Measurements from ENCODE around the gene FERMT2. TPM values are rescaled to one million over a fixed set of nuclear protein-coding genes. Genes with fewer than 3 reads are reported as not detected.
A peak's percentile ranks its signal among the peaks of the same experiment; 100 is the strongest.

The FERMT2 gene
- total and polyA plus RNA-seq, 4 donors, result 23.9 to 51.3 (median 40.4) TPM

DNA sequence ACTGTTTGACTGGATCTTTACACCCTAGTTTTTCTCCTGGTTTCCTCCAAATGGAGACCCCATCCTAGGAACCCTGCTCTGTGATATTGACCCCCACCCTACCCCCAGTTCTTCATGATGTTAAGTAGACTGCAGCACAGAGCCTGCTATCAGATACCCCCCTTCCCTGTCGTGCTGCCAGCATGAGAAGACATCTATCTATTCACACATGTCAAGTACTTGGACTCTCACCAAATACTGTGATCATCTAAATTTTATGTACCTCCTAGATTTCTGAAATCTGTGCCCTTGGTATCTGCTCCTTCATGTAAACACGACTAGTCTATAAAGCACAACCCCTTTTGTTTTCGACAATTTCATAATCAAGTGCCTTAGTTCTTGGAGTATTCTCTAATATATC, 38.9 kb downstream of the FERMT2 start:
- no peak overlapping the region for H3K4me3 ChIP-seq (ENCODE audit: low read depth in 1 of 3, low read length in 3 of 3)
- TF ChIP-seq FOXA1 (IDR thresholded peaks at IDR 0.05) (no peak), YY1 (IDR thresholded peaks at IDR 0.05) (no peak), EGR1 (IDR thresholded peaks at IDR 0.05; ENCODE audit: low read depth in 2 of 2) (no peak), TAF1 (conservative IDR thresholded peaks at IDR 0.05) (no peak), HNF4G (IDR thresholded peaks at IDR 0.05) (no peak), SP1 (IDR thresholded peaks at IDR 0.05) (no peak), FOXA2 (IDR thresholded peaks at IDR 0.05) (no peak), GABPA (IDR thresholded peaks at IDR 0.05 in 1 of 2, conservative IDR thresholded peaks at IDR 0.05 in 1 of 2) (no peak), NR2F2 (IDR thresholded peaks at IDR 0.05) (no peak), JUND (IDR thresholded peaks at IDR 0.05) (no peak), HNF4A (conservative IDR thresholded peaks at IDR 0.05) (no peak)
- TF ChIP-seq, protein P1, sequence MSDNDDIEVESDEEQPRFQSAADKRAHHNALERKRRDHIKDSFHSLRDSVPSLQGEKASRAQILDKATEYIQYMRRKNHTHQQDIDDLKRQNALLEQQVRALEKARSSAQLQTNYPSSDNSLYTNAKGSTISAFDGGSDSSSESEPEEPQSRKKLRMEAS (IDR thresholded peaks at IDR 0.05), result no peak
- TF ChIP-seq, protein P2, sequence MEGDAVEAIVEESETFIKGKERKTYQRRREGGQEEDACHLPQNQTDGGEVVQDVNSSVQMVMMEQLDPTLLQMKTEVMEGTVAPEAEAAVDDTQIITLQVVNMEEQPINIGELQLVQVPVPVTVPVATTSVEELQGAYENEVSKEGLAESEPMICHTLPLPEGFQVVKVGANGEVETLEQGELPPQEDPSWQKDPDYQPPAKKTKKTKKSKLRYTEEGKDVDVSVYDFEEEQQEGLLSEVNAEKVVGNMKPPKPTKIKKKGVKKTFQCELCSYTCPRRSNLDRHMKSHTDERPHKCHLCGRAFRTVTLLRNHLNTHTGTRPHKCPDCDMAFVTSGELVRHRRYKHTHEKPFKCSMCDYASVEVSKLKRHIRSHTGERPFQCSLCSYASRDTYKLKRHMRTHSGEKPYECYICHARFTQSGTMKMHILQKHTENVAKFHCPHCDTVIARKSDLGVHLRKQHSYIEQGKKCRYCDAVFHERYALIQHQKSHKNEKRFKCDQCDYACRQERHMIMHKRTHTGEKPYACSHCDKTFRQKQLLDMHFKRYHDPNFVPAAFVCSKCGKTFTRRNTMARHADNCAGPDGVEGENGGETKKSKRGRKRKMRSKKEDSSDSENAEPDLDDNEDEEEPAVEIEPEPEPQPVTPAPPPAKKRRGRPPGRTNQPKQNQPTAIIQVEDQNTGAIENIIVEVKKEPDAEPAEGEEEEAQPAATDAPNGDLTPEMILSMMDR (IDR thresholded peaks at IDR 0.05; ENCODE audit: low read depth, low read length, missing input control), result no peak
- TF ChIP-seq, protein P3, sequence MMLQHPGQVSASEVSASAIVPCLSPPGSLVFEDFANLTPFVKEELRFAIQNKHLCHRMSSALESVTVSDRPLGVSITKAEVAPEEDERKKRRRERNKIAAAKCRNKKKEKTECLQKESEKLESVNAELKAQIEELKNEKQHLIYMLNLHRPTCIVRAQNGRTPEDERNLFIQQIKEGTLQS (IDR thresholded peaks at IDR 0.05), result no peak
- TF ChIP-seq, protein P4, sequence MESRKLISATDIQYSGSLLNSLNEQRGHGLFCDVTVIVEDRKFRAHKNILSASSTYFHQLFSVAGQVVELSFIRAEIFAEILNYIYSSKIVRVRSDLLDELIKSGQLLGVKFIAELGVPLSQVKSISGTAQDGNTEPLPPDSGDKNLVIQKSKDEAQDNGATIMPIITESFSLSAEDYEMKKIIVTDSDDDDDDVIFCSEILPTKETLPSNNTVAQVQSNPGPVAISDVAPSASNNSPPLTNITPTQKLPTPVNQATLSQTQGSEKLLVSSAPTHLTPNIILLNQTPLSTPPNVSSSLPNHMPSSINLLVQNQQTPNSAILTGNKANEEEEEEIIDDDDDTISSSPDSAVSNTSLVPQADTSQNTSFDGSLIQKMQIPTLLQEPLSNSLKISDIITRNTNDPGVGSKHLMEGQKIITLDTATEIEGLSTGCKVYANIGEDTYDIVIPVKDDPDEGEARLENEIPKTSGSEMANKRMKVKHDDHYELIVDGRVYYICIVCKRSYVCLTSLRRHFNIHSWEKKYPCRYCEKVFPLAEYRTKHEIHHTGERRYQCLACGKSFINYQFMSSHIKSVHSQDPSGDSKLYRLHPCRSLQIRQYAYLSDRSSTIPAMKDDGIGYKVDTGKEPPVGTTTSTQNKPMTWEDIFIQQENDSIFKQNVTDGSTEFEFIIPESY (IDR thresholded peaks at IDR 0.05), result no peak
- no peaks in the 10 kb centered on the region for H3K27me3 ChIP-seq (ENCODE audit: control insufficient read depth in 4 of 4, insufficient read depth in 4 of 4, low read length in 3 of 4)
- H3K9ac ChIP-seq (ENCODE audit: low read depth in 1 of 2, low read length in 2 of 2), result no peak overlapping the region
- peaks cover 0 to 5% (median 1%) of the 10 kb centered on the region in 4 donors for H3K36me3 ChIP-seq (ENCODE audit: control insufficient read depth in 4 of 4, insufficient read depth in 3 of 4, low read depth in 1 of 4, low read length in 3 of 4)
- peak overlapping the region; percentile 36 to 62 for H3K27ac ChIP-seq (ENCODE audit: low read depth in 1 of 2, low read length in 2 of 2)
- no peaks in the 10 kb centered on the region for H3K9me3 ChIP-seq (ENCODE audit: control insufficient read depth in 4 of 4, low read length in 3 of 4)
- DNase-seq (ENCODE audit: low spot score), result no peak
- 47% methylated on average over 3 of the region's 3 CpGs for WGBS
- peaks cover 7 to 33% (median 14%) of the 10 kb centered on the region in 4 donors for H3K4me1 ChIP-seq (ENCODE audit: control insufficient read depth in 4 of 4, insufficient read depth in 4 of 4, low read length in 3 of 4)

DNA sequence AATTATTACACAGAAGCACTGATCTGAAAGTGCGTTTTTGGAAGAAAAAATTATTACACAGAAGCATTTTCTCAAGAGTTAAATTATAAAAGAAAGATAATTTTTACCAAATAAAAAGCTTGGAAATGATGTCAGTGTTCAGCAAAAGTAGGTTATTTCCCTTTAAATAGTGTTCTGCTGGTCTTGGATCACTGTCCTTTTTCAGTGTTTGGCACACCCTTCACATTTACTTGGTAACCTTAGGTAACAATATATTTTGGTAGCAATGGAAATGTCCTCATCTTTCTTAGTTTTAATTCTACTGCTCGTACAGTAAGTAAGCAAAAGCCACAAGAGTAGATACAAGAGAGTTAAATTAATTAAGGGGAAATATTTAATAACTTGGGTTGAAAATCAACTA, 40.3 kb downstream of the FERMT2 start:
- 29% methylated on average over 2 of the region's 2 CpGs for WGBS
- Histone ChIP-seq H3K27me3 (ENCODE audit: control insufficient read depth in 4 of 4, insufficient read depth in 4 of 4, low read length in 3 of 4) (no peaks in the 10 kb centered on the region), H3K9me3 (ENCODE audit: control insufficient read depth in 4 of 4, low read length in 3 of 4) (no peaks in the 10 kb centered on the region), H3K36me3 (ENCODE audit: control insufficient read depth in 4 of 4, insufficient read depth in 3 of 4, low read depth in 1 of 4, low read length in 3 of 4) (peaks cover 0 to 4% (median 1%) of the 10 kb centered on the region in 4 donors), H3K27ac (ENCODE audit: low read depth in 1 of 2, low read length in 2 of 2) (no peak overlapping the region), H3K9ac (ENCODE audit: low read depth in 1 of 2, low read length in 2 of 2) (no peak overlapping the region), H3K4me1 (ENCODE audit: control insufficient read depth in 4 of 4, insufficient read depth in 4 of 4, low read length in 3 of 4) (peaks cover 5 to 28% (median 14%) of the 10 kb centered on the region in 4 donors), H3K4me3 (ENCODE audit: low read depth in 1 of 3, low read length in 3 of 3) (no peak overlapping the region)
- DNase-seq (ENCODE audit: low spot score), result no peak
- TF ChIP-seq EGR1 (IDR thresholded peaks at IDR 0.05; ENCODE audit: low read depth in 2 of 2), result no peak
- no peak for TF ChIP-seq GABPA (IDR thresholded peaks at IDR 0.05 in 1 of 2, conservative IDR thresholded peaks at IDR 0.05 in 1 of 2)
- TF ChIP-seq JUND (IDR thresholded peaks at IDR 0.05), result no peak
- TF ChIP-seq, protein P5, sequence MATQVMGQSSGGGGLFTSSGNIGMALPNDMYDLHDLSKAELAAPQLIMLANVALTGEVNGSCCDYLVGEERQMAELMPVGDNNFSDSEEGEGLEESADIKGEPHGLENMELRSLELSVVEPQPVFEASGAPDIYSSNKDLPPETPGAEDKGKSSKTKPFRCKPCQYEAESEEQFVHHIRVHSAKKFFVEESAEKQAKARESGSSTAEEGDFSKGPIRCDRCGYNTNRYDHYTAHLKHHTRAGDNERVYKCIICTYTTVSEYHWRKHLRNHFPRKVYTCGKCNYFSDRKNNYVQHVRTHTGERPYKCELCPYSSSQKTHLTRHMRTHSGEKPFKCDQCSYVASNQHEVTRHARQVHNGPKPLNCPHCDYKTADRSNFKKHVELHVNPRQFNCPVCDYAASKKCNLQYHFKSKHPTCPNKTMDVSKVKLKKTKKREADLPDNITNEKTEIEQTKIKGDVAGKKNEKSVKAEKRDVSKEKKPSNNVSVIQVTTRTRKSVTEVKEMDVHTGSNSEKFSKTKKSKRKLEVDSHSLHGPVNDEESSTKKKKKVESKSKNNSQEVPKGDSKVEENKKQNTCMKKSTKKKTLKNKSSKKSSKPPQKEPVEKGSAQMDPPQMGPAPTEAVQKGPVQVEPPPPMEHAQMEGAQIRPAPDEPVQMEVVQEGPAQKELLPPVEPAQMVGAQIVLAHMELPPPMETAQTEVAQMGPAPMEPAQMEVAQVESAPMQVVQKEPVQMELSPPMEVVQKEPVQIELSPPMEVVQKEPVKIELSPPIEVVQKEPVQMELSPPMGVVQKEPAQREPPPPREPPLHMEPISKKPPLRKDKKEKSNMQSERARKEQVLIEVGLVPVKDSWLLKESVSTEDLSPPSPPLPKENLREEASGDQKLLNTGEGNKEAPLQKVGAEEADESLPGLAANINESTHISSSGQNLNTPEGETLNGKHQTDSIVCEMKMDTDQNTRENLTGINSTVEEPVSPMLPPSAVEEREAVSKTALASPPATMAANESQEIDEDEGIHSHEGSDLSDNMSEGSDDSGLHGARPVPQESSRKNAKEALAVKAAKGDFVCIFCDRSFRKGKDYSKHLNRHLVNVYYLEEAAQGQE (IDR thresholded peaks at IDR 0.05), result no peak
- TF ChIP-seq NR2F2 (IDR thresholded peaks at IDR 0.05), result no peak
- TF ChIP-seq SP1 (IDR thresholded peaks at IDR 0.05), result no peak
- TF ChIP-seq, protein P1 (IDR thresholded peaks at IDR 0.05), result no peak
- no peak for TF ChIP-seq TAF1 (conservative IDR thresholded peaks at IDR 0.05)
- TF ChIP-seq RXRA (IDR thresholded peaks at IDR 0.05), result no peak
- TF ChIP-seq, protein P3 (IDR thresholded peaks at IDR 0.05), result no peak
- TF ChIP-seq HNF4G (IDR thresholded peaks at IDR 0.05), result no peak
- no peak for TF ChIP-seq FOXA1 (IDR thresholded peaks at IDR 0.05)
- no peak for TF ChIP-seq RAD21 (IDR thresholded peaks at IDR 0.05)
- TF ChIP-seq FOXA2 (IDR thresholded peaks at IDR 0.05), result no peak
- no peak for TF ChIP-seq HNF4A (conservative IDR thresholded peaks at IDR 0.05)
- no peak for TF ChIP-seq YY1 (IDR thresholded peaks at IDR 0.05)
- TF ChIP-seq, protein P2 (IDR thresholded peaks at IDR 0.05; ENCODE audit: low read depth, low read length, missing input control), result no peak
